ENCODE data around the gene LDLRAP1. TPM values are rescaled to one million over a fixed set of nuclear protein-coding genes. Genes with fewer than 3 reads are reported as not detected.
"Not testable (repeated sequence)": the region's sequence is repeated elsewhere in the genome, so short reads cannot be mapped to it uniquely, and the experiment has no call there.

Gene LDLRAP1
- total RNA-seq, 4 donors from 2014 or later, result 25.1 to 40.9 (median 34.4) TPM

DNA sequence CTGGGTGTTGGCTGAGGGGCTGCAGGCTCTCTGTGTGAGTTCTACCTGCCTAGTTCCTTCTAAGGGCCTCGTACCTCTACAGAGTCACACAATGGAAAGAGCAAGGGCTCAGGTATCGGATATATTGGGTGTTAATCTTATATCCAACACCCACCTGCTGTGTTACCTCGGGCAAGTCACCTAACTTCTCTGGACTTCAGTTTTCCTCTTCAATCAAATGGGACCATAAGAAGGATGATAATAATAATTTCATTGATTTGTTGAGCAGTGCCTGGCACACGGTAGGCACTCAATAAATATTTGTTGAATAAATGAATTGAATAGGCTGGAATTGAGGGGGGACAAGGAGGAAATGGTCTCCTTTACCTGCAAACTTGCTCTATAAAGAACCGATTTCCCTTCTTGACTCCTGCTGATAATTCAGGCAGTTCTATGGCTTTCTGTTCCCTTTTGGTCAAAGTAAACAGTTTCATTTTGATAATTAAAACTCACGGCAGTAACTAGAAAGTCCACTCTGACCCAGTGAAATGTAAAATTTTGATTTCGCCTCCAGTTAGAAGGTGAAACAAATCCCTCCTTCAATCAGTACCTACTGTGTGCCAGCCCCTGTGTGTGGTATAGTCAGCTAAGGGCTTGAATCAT lies 56.7 kb downstream of the LDLRAP1 start:
- TF ChIP-seq POLR2A (IDR thresholded peaks at IDR 0.05), result no peak
- TF ChIP-seq, protein P1, sequence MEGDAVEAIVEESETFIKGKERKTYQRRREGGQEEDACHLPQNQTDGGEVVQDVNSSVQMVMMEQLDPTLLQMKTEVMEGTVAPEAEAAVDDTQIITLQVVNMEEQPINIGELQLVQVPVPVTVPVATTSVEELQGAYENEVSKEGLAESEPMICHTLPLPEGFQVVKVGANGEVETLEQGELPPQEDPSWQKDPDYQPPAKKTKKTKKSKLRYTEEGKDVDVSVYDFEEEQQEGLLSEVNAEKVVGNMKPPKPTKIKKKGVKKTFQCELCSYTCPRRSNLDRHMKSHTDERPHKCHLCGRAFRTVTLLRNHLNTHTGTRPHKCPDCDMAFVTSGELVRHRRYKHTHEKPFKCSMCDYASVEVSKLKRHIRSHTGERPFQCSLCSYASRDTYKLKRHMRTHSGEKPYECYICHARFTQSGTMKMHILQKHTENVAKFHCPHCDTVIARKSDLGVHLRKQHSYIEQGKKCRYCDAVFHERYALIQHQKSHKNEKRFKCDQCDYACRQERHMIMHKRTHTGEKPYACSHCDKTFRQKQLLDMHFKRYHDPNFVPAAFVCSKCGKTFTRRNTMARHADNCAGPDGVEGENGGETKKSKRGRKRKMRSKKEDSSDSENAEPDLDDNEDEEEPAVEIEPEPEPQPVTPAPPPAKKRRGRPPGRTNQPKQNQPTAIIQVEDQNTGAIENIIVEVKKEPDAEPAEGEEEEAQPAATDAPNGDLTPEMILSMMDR (IDR thresholded peaks at IDR 0.05), result no peak

DNA sequence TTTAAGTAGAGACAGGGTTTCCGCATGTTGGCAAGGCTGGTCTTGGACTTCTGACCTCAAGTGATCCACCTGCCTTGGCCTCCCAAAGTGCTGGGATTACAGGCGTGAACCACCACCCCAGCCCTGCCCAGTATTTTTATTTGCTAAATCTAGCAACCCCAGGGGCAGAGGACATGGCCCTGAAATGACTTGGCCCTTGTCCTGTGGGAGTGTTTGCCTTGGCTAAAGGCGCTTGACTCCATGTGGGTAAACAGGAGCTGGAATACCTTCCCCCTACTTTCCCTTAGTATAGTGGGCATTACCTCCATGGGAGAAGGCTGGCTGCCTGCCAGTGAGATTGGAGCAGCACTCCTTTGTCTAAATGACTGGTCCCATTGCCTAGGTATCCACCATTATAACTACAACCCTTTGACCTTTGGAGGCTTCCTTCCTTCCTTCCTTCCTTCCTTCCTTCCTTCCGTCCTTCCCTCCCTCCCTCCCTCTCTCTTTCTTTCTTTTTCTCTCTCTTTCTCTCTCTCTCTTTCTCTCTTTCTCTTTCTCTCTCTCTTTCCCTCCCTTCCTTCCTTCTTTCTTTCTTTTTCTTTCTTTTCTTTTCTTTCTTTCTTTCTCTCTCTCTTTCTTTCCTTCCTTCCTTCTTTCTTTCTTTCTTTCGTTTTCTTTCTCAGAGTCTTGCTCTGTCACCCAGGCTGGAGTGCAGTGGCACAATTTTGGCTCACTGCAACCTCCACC lies 57.7 kb downstream of the LDLRAP1 start:
- DNase-seq, result peak in 1 of 2 donors; percentile 16
- intact Hi-C loops (cut with DNase I), result not testable (repeated sequence)

More for the DNA sequence above, 56.7 kb downstream of the LDLRAP1 start:
- Histone ChIP-seq H3K9me3 (no peaks in the 10 kb centered on the region), H3K4me3 (replicated peaks in 1 of 3) (no peak overlapping the region), H3K36me3 (no peaks in the 10 kb centered on the region), H3K27ac (no peak overlapping the region), H3K27me3 (no peaks in the 10 kb centered on the region), H3K4me1 (no peaks in the 10 kb centered on the region)
- intact Hi-C loops (cut with DNase I), result no loop called here
- 91 to 93% methylated on average over 7 of the region's 7 CpGs for WGBS, 2 donors
- DNase-seq, result no peak

DNA sequence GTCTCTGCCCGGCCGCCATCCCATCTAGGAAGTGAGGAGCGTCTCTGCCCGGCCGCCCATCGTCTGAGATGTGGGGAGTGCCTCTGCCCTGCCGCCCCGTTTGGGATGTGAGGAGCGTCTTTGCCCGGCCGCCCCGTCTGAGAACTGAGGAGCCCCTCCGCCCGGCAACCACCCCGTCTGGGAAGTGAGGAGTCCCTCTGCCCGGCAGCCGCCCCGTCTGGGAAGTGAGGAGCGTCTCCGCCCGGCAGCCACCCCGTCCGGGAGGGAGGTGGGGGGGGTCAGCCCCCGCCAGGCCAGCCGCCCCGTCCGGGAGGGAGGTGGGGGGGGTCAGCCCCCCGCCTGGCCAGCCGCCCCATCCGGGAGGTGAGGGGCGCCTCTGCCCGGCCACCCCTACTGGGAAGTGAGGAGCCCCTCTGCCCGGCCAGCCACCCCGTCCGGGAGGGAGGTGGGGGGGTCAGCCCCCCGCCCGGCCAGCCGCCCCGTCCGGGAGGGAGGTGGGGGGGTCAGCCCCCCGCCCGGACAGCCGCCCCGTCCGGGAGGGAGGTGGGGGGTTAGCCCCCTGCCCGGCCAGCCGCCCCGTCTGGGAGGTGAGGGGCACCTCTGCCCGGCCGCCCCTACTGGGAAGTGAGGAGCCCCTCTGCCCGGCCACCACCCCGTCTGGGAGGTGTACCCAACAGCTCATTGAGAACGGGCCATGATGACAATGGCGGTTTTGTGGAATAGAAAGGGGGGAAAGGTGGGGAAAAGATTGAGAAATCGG lies 60.6 kb downstream of the LDLRAP1 start:
- WGBS, 2 donors, result 95% methylated on average over 15 of the region's 55 CpGs; no CpG with 5 or more reads in 1 of the 2 donors
- H3K4me3 ChIP-seq (replicated peaks in 1 of 3); H3K9me3 ChIP-seq; H3K27ac ChIP-seq; H3K4me1 ChIP-seq; H3K36me3 ChIP-seq; DNase-seq; intact Hi-C loops (cut with DNase I); H3K27me3 ChIP-seq: not testable (repeated sequence)

More for the DNA sequence above, 57.7 kb downstream of the LDLRAP1 start:
- H3K4me3 ChIP-seq (replicated peaks in 1 of 3); H3K4me1 ChIP-seq; H3K27ac ChIP-seq; H3K36me3 ChIP-seq; H3K9me3 ChIP-seq; H3K27me3 ChIP-seq: not testable (repeated sequence)
- 88 to 89% methylated on average over 5 of the region's 5 CpGs for WGBS, 2 donors

DNA sequence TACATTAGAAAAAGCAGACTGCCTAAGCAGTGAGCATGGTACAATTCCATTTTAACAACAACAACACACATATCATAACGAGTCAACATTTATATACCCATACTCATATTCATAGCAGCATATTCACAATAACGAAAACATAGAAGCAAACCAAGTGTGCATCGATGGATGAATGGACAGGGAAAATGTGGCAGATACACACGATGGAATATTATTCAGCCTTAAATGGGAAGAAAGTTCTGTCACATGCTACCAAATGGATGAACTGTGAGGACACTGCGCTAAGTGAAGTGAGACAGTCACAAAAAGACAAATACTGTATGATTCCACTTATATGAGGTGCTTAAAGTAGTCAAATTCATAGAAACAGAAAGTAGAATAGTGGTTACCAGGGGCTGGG lies 63.7 kb downstream of the LDLRAP1 start:
- no peak overlapping the region for H3K4me3 ChIP-seq (replicated peaks in 1 of 3)
- DNase-seq, result no peak
- H3K27me3 ChIP-seq, result no peaks in the 10 kb centered on the region
- no peaks in the 10 kb centered on the region for H3K4me1 ChIP-seq
- TF ChIP-seq POLR2A (IDR thresholded peaks at IDR 0.05), result no peak
- TF ChIP-seq, protein P1 (IDR thresholded peaks at IDR 0.05), result no peak
- intact Hi-C loops (cut with DNase I), result loop anchor here (5.0 kb wide), 1 partner anchor 190 kb away; no protein-coding TSS in a partner anchor
- WGBS, 2 donors, result 95 to 98% methylated on average over 5 of the region's 5 CpGs
- no peak overlapping the region for H3K27ac ChIP-seq
- H3K36me3 ChIP-seq, result no peaks in the 10 kb centered on the region
- no peaks in the 10 kb centered on the region for H3K9me3 ChIP-seq

DNA sequence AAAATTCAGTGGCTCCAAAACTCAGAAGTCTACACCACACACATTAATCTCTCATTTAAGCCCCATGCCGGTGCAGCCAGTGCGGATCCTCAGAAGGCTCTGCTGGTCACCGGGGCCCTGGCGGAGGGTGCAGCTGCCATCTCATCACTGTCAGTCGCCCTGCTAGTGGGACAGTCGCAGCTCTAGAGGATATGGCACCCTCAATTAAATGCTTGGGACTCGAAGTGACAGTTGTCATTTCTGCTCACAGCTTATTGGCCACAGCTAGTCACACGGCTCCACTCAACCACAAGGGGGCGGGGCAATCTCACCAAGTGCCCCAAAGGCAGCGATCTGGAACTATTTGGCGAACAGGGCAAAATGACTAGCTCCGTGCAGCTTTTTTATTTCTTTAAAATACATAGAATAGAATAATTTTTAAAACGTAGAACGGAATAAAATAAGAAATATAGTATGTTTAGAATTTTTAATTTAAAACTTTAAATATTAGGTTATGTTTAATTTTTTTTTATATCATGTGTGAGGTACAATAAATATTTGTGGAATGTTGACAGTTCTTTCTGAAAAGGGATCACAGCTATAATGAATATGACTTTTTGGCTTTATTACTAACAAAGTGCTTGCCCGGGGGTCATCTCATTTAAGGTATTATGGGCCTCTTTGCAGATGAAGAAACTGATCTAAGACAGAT lies 65.2 kb downstream of the LDLRAP1 start:
- no peak for TF ChIP-seq POLR2A (IDR thresholded peaks at IDR 0.05)
- TF ChIP-seq, protein P1 (IDR thresholded peaks at IDR 0.05), result peak in 5 of 6 experiments; percentile 25 to 54 (median 49)
- no peaks in the 10 kb centered on the region for H3K27me3 ChIP-seq
- H3K36me3 ChIP-seq, result no peaks in the 10 kb centered on the region
- no peak overlapping the region for H3K4me3 ChIP-seq (replicated peaks in 1 of 3)
- 32 to 35% methylated on average over 15 of the region's 15 CpGs for WGBS, 2 donors
- H3K27ac ChIP-seq, result no peak overlapping the region
- H3K4me1 ChIP-seq, result no peaks in the 10 kb centered on the region
- no peaks in the 10 kb centered on the region for H3K9me3 ChIP-seq
- DNase-seq, result peak; percentile 87 to 92
- intact Hi-C loops (cut with DNase I), result loop anchor here (5.0 kb wide), 1 partner anchor 189 kb away; no protein-coding TSS in a partner anchor

Measured in thyroid gland (tissue), 4 donors.